Memory B cell (primary cell): Measurements from ENCODE around the gene MYH14.
"Not testable (repeated sequence)": the region's sequence is repeated elsewhere in the genome, so short reads cannot be mapped to it uniquely, and the experiment has no call there.

ENCODE experiments used
- ATAC-seq: fragments of 150-1000 bp; cut with Tn5 transposase; 2 replicates; pipeline ENCODE4 v1.10.0; 2021; ENCODE audit warnings: low read depth, mild to moderate bottlenecking, moderate library complexity
- DNase-seq, 2 donors: peaks; one replicate each; pipeline ENCODE4 v3.0.0; 2022; ENCODE audit warnings: low spot score in 2 of 2
- H3K27ac Mint-ChIP-seq: one replicate; pipeline ENCODE4 v1.8.0; 2022; ENCODE audit warnings: mild to moderate bottlenecking, moderate library complexity, mixed read lengths
- H3K27me3 Mint-ChIP-seq: one replicate; pipeline ENCODE4 v1.8.0; 2022; ENCODE audit warnings: mixed read lengths
- H3K36me3 Mint-ChIP-seq: one replicate; pipeline ENCODE4 v1.8.0; 2022; ENCODE audit warnings: mild to moderate bottlenecking, mixed read lengths
- H3K4me1 Mint-ChIP-seq: one replicate; pipeline ENCODE4 v1.8.0; 2022; ENCODE audit warnings: mixed read lengths
- H3K4me3 Mint-ChIP-seq: one replicate; pipeline ENCODE4 v1.8.0; 2022; ENCODE audit warnings: mild to moderate bottlenecking, moderate library complexity, mixed read lengths
- H3K9me3 Mint-ChIP-seq: one replicate; pipeline ENCODE4 v1.8.0; 2022; ENCODE audit warnings: mixed read lengths

MYH14 gene

GRCh38 chr19:50322931-50323781, 119.7 kb downstream of the MYH14 start:
- DNase-seq: no peak
- peaks cover 2% of the 10 kb centered on the region for H3K9me3 Mint-ChIP-seq
- H3K4me3 Mint-ChIP-seq: no peak overlapping the region
- no peak overlapping the region for H3K27ac Mint-ChIP-seq
- ATAC-seq: no peak
- peaks cover 10% of the 10 kb centered on the region for H3K27me3 Mint-ChIP-seq
- peaks cover 16% of the 10 kb centered on the region for H3K36me3 Mint-ChIP-seq
- H3K4me1 Mint-ChIP-seq: peaks cover 23% of the 10 kb centered on the region

GRCh38 chr19:50323782-50324133, 120.3 kb downstream of the MYH14 start:
- Mint-ChIP-seq H3K27ac (no peak overlapping the region), H3K4me3 (no peak overlapping the region), H3K4me1 (peaks cover 23% of the 10 kb centered on the region), H3K27me3 (peaks cover 10% of the 10 kb centered on the region), H3K9me3 (peaks cover 2% of the 10 kb centered on the region), H3K36me3 (peaks cover 16% of the 10 kb centered on the region)
- no peak for DNase-seq
- ATAC-seq: no peak

GRCh38 chr19:50324331-50324730, 120.9 kb downstream of the MYH14 start:
- Mint-ChIP-seq H3K9me3 (peaks cover 2% of the 10 kb centered on the region), H3K4me1 (peaks cover 23% of the 10 kb centered on the region), H3K27me3 (peaks cover 10% of the 10 kb centered on the region), H3K4me3 (peak overlapping the region; percentile 24), H3K36me3 (peaks cover 13% of the 10 kb centered on the region), H3K27ac (no peak overlapping the region)
- DNase-seq: no peak
- no peak for ATAC-seq

GRCh38 chr19:50325310-50326100, 122.1 kb downstream of the MYH14 start:
- DNase-seq (peak; percentile 84 to 92), ATAC-seq (peak; percentile 16)
- H3K27me3 Mint-ChIP-seq: peaks cover 10% of the 10 kb centered on the region
- H3K27ac Mint-ChIP-seq: peak overlapping the region; percentile 25
- H3K36me3 Mint-ChIP-seq: peaks cover 10% of the 10 kb centered on the region
- peaks cover 33% of the 10 kb centered on the region for H3K4me1 Mint-ChIP-seq
- H3K4me3 Mint-ChIP-seq: peak overlapping the region; percentile 30
- peaks cover 6% of the 10 kb centered on the region for H3K9me3 Mint-ChIP-seq

GRCh38 chr19:50326101-50326664, 122.8 kb downstream of the MYH14 start:
- ATAC-seq: no peak
- peak overlapping the region; percentile 82 for H3K4me3 Mint-ChIP-seq
- H3K36me3 Mint-ChIP-seq: peaks cover 5% of the 10 kb centered on the region
- peaks cover 10% of the 10 kb centered on the region for H3K27me3 Mint-ChIP-seq
- no peak overlapping the region for H3K27ac Mint-ChIP-seq
- H3K4me1 Mint-ChIP-seq: peaks cover 36% of the 10 kb centered on the region
- DNase-seq: no peak
- peaks cover 4% of the 10 kb centered on the region for H3K9me3 Mint-ChIP-seq

- peak overlapping the region; percentile 48 for H3K27ac Mint-ChIP-seq
- peaks cover 45% of the 10 kb centered on the region for H3K4me1 Mint-ChIP-seq
These were observed 123.6 kb downstream of the MYH14 start for GRCh38 chr19:50327013-50327412.

GRCh38 chr19:50327461-50328223, 124.2 kb downstream of the MYH14 start:
- Mint-ChIP-seq H3K4me3 (peak overlapping the region; percentile 82), H3K4me1 (peaks cover 50% of the 10 kb centered on the region), H3K36me3 (peaks cover 3% of the 10 kb centered on the region), H3K9me3 (peaks cover 4% of the 10 kb centered on the region), H3K27me3 (peaks cover 10% of the 10 kb centered on the region), H3K27ac (peak overlapping the region; percentile 48)
- no peak for DNase-seq
- ATAC-seq: no peak

More at GRCh38 chr19:50327013-50327412, 123.6 kb downstream of the MYH14 start:
- no peak for ATAC-seq
- Mint-ChIP-seq H3K4me3 (peak overlapping the region; percentile 82), H3K9me3 (peaks cover 4% of the 10 kb centered on the region), H3K27me3 (peaks cover 10% of the 10 kb centered on the region), H3K36me3 (peaks cover 5% of the 10 kb centered on the region)
- no peak for DNase-seq

GRCh38 chr19:50328224-50328872, 124.9 kb downstream of the MYH14 start:
- Mint-ChIP-seq H3K27ac (peak overlapping the region; percentile 48), H3K4me1 (peaks cover 54% of the 10 kb centered on the region), H3K9me3 (peaks cover 4% of the 10 kb centered on the region), H3K36me3 (peaks cover under 1% of the 10 kb centered on the region), H3K27me3 (peaks cover 10% of the 10 kb centered on the region), H3K4me3 (no peak overlapping the region)
- no peak for ATAC-seq
- peak in 1 of 2 donors; percentile 59 for DNase-seq

- peak overlapping the region; percentile 90 for H3K4me3 Mint-ChIP-seq
- peaks cover 59% of the 10 kb centered on the region for H3K4me1 Mint-ChIP-seq
- H3K9me3 Mint-ChIP-seq: peaks cover 4% of the 10 kb centered on the region
- H3K27me3 Mint-ChIP-seq: peaks cover 10% of the 10 kb centered on the region
- DNase-seq: no peak
- H3K36me3 Mint-ChIP-seq: no peaks in the 10 kb centered on the region
- peak overlapping the region; percentile 92 for H3K27ac Mint-ChIP-seq
- ATAC-seq: no peak
These were observed 125.4 kb downstream of the MYH14 start for GRCh38 chr19:50328873-50329145.

GRCh38 chr19:50329146-50329925, 125.9 kb downstream of the MYH14 start, which contains the start of gene KCNC3:
TSS of gene KCNC3 (minus strand) at chr19:50329377. CDS start at chr19:50329082, 295 bp downstream.
- Mint-ChIP-seq H3K4me1 (peaks cover 62% of the 10 kb centered on the region), H3K36me3 (peaks cover 3% of the 10 kb centered on the region), H3K27me3 (peaks cover 10% of the 10 kb centered on the region), H3K9me3 (peaks cover 4% of the 10 kb centered on the region), H3K4me3 (peak within 1 kb of the TSS; percentile 90), H3K27ac (peak within 1 kb of the TSS; percentile 92)
- peak; percentile 89 to 98 for DNase-seq
- peak; percentile 61 for ATAC-seq

GRCh38 chr19:50329926-50330294, 126.5 kb downstream of the MYH14 start:
- H3K4me1 Mint-ChIP-seq: peaks cover 64% of the 10 kb centered on the region

GRCh38 chr19:50330365-50331078, 127.1 kb downstream of the MYH14 start:
- peaks cover 10% of the 10 kb centered on the region for H3K27me3 Mint-ChIP-seq
- peak overlapping the region; percentile 83 for H3K27ac Mint-ChIP-seq
- DNase-seq (peak; percentile 79 to 89), ATAC-seq (peak; percentile 41)
- H3K36me3 Mint-ChIP-seq: peaks cover 14% of the 10 kb centered on the region
- peaks cover 4% of the 10 kb centered on the region for H3K9me3 Mint-ChIP-seq
- peaks cover 67% of the 10 kb centered on the region for H3K4me1 Mint-ChIP-seq
- peak overlapping the region; percentile 90 for H3K4me3 Mint-ChIP-seq

More at GRCh38 chr19:50329926-50330294, 126.5 kb downstream of the MYH14 start:
- not testable (repeated sequence) for H3K36me3 Mint-ChIP-seq, DNase-seq, H3K9me3 Mint-ChIP-seq, ATAC-seq, H3K27me3 Mint-ChIP-seq
- peak overlapping the region; percentile 92 for H3K27ac Mint-ChIP-seq
- peak overlapping the region; percentile 90 for H3K4me3 Mint-ChIP-seq
